ENCODE measurements around the gene TTL.
"Not testable (repeated sequence)": the region's sequence is repeated elsewhere in the genome, so short reads cannot be mapped to it uniquely, and the experiment has no call there.

GRCh38 chr2:112500850-112501484 is 19.0 kb downstream of the TTL start:
- TF ChIP-seq CTCF (IDR thresholded peaks at IDR 0.05) = peak in 5 of 6 experiments; percentile 20 to 55 (median 26)
- TF ChIP-seq POLR2A (IDR thresholded peaks at IDR 0.05) = not testable (repeated sequence)

Measured in esophagus squamous epithelium (tissue), 4 donors.